ENCODE results near the gene TENT5D. TPM values are rescaled to one million over a fixed set of nuclear protein-coding genes. Genes with fewer than 3 reads are reported as not detected.
"Not testable (repeated sequence)": the region's sequence is repeated elsewhere in the genome, so short reads cannot be mapped to it uniquely, and the experiment has no call there.

Gene TENT5D
- total RNA-seq = not detected
- polyA plus RNA-seq (ENCODE audit: insufficient read length in 6 of 6) = under 1 TPM in 3 of 6 donors, not detected in 3; 0.06 TPM
- long read RNA-seq, donor 1 = 0 reads
- long read RNA-seq, donor 2 = 0 reads
- long read RNA-seq, donor 3 = 0 reads
- long read RNA-seq, donor 4 = 0 reads
- long read RNA-seq, donor 5 = 0 reads
- long read RNA-seq, donor 6 = 0 reads
- long read RNA-seq, donor 7 = 0 reads
- long read RNA-seq, donor 8 = 0 reads
- long read RNA-seq, donor 9 = 0 reads
- long read RNA-seq, donor 10 = 0 reads
- long read RNA-seq, donor 11 = 0 reads
- long read RNA-seq, donor 12 = 0 reads

DNA sequence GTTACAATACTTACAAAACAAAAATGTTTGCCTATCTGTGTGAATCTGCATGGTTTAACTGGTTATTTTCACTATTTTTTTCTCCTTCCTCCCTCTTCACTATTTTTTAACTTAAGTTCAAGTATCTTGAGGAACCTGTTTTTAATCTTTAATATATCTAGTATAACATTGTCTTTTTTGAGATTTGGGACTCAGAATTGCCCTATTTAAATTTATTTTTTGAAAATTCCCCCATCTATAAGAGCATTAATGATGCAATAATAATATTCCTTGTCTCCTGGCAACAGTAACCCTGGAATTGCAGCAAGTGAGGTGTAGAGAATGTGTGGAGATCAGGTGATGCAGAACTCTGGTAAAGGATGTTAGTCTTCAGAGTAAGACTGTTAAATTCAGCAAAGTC is at the start of gene TENT5D:
TENT5D (plus strand) TSS at position 301 of the 400 bp plus-strand sequence. CDS start 22,093 bp downstream, outside the sequence.
- Histone ChIP-seq H3K27me3 (no peaks in the 10 kb centered on the region), H3K4me3 (no peak within 1 kb of the TSS), H3K4me1 (no peaks in the 10 kb centered on the region), H3K9me3 (no peaks in the 10 kb centered on the region), H3K27ac (no peak within 1 kb of the TSS), H3K36me3 (no peaks in the 10 kb centered on the region)
- TF ChIP-seq, protein P1, sequence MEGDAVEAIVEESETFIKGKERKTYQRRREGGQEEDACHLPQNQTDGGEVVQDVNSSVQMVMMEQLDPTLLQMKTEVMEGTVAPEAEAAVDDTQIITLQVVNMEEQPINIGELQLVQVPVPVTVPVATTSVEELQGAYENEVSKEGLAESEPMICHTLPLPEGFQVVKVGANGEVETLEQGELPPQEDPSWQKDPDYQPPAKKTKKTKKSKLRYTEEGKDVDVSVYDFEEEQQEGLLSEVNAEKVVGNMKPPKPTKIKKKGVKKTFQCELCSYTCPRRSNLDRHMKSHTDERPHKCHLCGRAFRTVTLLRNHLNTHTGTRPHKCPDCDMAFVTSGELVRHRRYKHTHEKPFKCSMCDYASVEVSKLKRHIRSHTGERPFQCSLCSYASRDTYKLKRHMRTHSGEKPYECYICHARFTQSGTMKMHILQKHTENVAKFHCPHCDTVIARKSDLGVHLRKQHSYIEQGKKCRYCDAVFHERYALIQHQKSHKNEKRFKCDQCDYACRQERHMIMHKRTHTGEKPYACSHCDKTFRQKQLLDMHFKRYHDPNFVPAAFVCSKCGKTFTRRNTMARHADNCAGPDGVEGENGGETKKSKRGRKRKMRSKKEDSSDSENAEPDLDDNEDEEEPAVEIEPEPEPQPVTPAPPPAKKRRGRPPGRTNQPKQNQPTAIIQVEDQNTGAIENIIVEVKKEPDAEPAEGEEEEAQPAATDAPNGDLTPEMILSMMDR (IDR thresholded peaks at IDR 0.05) = no peak
- ATAC-seq (no peak), DNase-seq (no peak)
- intact Hi-C loops (cut with DNase I) = no loop called here

DNA sequence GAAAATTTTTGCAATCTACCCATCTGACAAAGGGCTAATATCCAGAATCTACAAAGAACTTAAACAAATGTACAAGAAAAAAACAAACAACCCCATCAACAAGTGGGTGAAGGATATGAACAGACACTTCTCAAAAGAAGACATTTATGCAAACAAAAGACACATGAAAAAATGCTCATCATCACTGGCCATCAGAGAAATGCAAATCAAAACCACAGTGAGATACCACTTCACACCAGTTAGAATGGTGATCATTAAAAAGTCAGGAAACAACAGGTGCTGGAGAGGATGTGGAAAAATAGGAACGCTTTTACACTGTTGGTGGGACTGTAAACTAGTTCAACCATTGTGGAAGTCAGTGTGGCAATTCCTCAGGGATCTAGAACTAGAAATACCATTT is 34.6 kb upstream of the TENT5D start:
- H3K36me3 ChIP-seq; intact Hi-C loops (cut with DNase I); H3K9me3 ChIP-seq; H3K27ac ChIP-seq; H3K27me3 ChIP-seq; H3K4me1 ChIP-seq; H3K4me3 ChIP-seq; ATAC-seq; DNase-seq: not testable (repeated sequence)

DNA sequence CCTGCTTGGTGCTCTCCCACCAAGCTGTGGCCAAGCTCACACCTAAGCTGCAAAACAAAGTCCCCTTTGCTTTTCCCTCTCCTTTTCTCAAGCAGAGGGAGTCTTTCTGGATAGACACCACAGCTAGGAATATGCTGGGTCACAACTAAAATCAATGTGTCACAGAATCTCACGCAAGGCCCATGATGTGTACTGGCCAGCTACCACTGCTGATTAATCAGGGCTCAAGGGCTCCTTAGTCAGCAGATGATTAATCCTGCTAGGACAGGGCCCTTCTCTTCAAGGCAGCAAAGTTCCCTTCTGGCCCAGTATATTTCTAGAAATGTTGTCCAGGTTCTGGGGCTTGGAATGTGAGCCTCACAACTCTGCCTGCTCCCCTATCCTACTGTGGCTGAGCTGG is 32.0 kb upstream of the TENT5D start:
- H3K4me3 ChIP-seq = no peak overlapping the region
- H3K9me3 ChIP-seq = no peaks in the 10 kb centered on the region
- DNase-seq (no peak), ATAC-seq (no peak)
- no peak overlapping the region for H3K27ac ChIP-seq
- no peaks in the 10 kb centered on the region for H3K27me3 ChIP-seq
- no peaks in the 10 kb centered on the region for H3K36me3 ChIP-seq
- intact Hi-C loops (cut with DNase I) = no loop called here
- H3K4me1 ChIP-seq = no peaks in the 10 kb centered on the region
- TF ChIP-seq, protein P1 (IDR thresholded peaks at IDR 0.05) = no peak

GRCh38 chrX:80412042-80412441 is 8.2 kb upstream of the TENT5D start:
- Histone ChIP-seq H3K27me3 (no peaks in the 10 kb centered on the region), H3K9me3 (no peaks in the 10 kb centered on the region), H3K4me3 (no peak overlapping the region), H3K27ac (no peak overlapping the region), H3K4me1 (no peaks in the 10 kb centered on the region), H3K36me3 (no peaks in the 10 kb centered on the region)
- DNase-seq (no peak), ATAC-seq (no peak)
- TF ChIP-seq, protein P1 (IDR thresholded peaks at IDR 0.05) = no peak
- intact Hi-C loops (cut with DNase I) = no loop called here

DNA sequence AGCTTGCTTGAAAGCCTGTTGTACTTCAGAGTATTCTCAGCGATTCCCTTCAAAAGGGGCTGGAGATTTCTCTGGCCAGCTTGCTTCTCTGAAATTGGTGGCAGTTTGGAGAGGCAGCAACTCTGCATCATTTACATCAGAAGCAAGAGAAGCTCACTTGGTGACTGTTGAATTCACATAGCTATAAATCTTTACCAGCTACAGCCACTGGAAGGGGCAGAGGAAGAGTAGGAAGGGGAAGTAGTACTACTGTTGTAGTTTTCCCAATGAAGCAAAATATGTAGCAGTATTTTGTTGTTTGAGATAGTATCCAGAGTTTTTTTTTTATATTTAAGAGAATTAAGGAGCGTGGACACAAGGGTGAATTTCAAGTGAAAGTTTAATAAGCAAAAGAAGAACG is 2.8 kb downstream of the TENT5D start:
- no peaks in the 10 kb centered on the region for H3K27me3 ChIP-seq
- TF ChIP-seq, protein P1 (IDR thresholded peaks at IDR 0.05) = no peak
- intact Hi-C loops (cut with DNase I) = no loop called here
- no peaks in the 10 kb centered on the region for H3K4me1 ChIP-seq
- H3K27ac ChIP-seq = no peak overlapping the region
- no peaks in the 10 kb centered on the region for H3K9me3 ChIP-seq
- ATAC-seq (no peak), DNase-seq (no peak)
- no peaks in the 10 kb centered on the region for H3K36me3 ChIP-seq
- H3K4me3 ChIP-seq = no peak overlapping the region

- no peaks in the 10 kb centered on the region for H3K9me3 ChIP-seq
- no peak overlapping the region for H3K4me3 ChIP-seq
- TF ChIP-seq, protein P1 (IDR thresholded peaks at IDR 0.05) = no peak
- no peak overlapping the region for H3K27ac ChIP-seq
- no peaks in the 10 kb centered on the region for H3K36me3 ChIP-seq
- ATAC-seq = no peak
- H3K4me1 ChIP-seq = no peaks in the 10 kb centered on the region
- no peaks in the 10 kb centered on the region for H3K27me3 ChIP-seq
- intact Hi-C loops (cut with DNase I) = no loop called here
- no peak for DNase-seq
Measured at GRCh38 chrX:80423744-80424143, 3.5 kb downstream of the TENT5D start.
